Memory B cell (primary cell): ENCODE data around the gene NEURL4.

ENCODE experiments used
- ATAC-seq: fragments of 150-1000 bp; cut with Tn5 transposase; 2 replicates; pipeline ENCODE4 v1.10.0; 2021; ENCODE audit warnings: low read depth, mild to moderate bottlenecking, moderate library complexity
- DNase-seq, 2 donors: peaks; one replicate each; pipeline ENCODE4 v3.0.0; 2022; ENCODE audit warnings: low spot score in 2 of 2
- H3K27ac Mint-ChIP-seq: one replicate; pipeline ENCODE4 v1.8.0; 2022; ENCODE audit warnings: mild to moderate bottlenecking, moderate library complexity, mixed read lengths
- H3K27me3 Mint-ChIP-seq: one replicate; pipeline ENCODE4 v1.8.0; 2022; ENCODE audit warnings: mixed read lengths
- H3K36me3 Mint-ChIP-seq: one replicate; pipeline ENCODE4 v1.8.0; 2022; ENCODE audit warnings: mild to moderate bottlenecking, mixed read lengths
- H3K4me1 Mint-ChIP-seq: one replicate; pipeline ENCODE4 v1.8.0; 2022; ENCODE audit warnings: mixed read lengths
- H3K4me3 Mint-ChIP-seq: one replicate; pipeline ENCODE4 v1.8.0; 2022; ENCODE audit warnings: mild to moderate bottlenecking, moderate library complexity, mixed read lengths
- H3K9me3 Mint-ChIP-seq: one replicate; pipeline ENCODE4 v1.8.0; 2022; ENCODE audit warnings: mixed read lengths

Gene NEURL4

DNA sequence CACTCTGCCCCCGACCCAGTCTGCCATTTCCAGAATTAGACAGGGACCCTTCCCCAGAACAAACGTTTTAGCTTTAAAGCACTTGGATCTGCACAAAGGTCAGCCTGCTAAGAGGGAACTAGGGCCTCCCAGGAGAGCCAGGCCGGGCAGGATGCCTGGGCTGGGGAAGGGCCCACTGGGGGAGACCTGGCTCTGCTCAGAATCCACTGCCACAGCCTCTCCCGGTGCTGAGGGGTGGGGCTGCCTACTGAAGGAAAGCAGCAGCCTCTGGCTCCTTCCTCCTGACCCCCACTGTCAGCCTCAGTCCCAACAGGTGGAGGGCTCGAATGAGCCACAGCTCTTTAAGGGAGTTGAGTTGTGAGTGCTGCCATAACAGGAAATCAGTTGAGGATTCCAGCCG, 36.4 kb downstream of the NEURL4 start:
- peaks cover 14% of the 10 kb centered on the region for H3K27me3 Mint-ChIP-seq
- no peaks in the 10 kb centered on the region for H3K9me3 Mint-ChIP-seq
- H3K4me3 Mint-ChIP-seq = no peak overlapping the region
- H3K27ac Mint-ChIP-seq = no peak overlapping the region
- H3K36me3 Mint-ChIP-seq = no peaks in the 10 kb centered on the region
- DNase-seq (no peak), ATAC-seq (no peak)
- H3K4me1 Mint-ChIP-seq = peaks cover 13% of the 10 kb centered on the region

DNA sequence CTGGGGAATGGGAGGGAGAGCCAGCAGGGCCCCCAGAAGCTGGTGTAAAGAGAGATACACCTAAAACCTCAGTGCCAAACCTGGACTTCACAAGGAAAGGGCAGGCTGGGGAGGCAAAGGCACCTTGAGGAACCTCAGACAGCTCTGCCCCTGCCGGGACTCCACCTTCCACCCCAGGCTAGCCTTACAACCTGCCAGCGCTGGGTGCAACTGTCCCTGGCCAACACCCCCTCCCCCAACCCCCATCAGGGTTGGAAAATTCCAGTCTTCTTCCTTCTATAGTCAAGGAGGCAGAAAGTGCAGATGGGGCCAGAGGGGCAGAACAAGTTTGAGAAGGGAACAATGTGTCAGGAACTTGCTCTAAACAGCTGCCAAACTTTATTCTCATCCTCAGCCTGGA, 36.9 kb downstream of the NEURL4 start:
- no peaks in the 10 kb centered on the region for H3K36me3 Mint-ChIP-seq
- no peak overlapping the region for H3K4me3 Mint-ChIP-seq
- ATAC-seq (no peak), DNase-seq (no peak)
- peaks cover 15% of the 10 kb centered on the region for H3K27me3 Mint-ChIP-seq
- no peak overlapping the region for H3K27ac Mint-ChIP-seq
- peaks cover 13% of the 10 kb centered on the region for H3K4me1 Mint-ChIP-seq
- no peaks in the 10 kb centered on the region for H3K9me3 Mint-ChIP-seq

DNA sequence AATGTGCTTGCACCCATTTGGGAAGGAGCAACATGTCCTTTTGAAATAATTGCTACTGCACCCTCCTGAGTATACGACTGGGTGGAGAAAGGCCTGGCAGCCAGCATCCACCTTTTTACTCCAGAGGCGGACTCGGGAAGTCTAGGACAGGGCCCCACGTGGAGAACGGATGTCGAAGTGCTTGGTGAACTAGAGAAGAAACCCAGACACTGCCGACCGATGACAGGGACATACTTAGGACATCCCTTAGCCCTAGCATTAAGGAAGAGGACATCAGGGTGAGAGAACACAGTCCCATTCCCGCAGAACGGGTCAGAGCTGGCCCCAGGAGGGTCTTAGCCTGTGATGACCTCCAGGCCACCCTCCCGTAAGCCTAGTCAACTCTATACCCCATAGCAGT, 38.5 kb downstream of the NEURL4 start:
- Mint-ChIP-seq H3K36me3 (no peaks in the 10 kb centered on the region), H3K9me3 (no peaks in the 10 kb centered on the region), H3K27me3 (peaks cover 10% of the 10 kb centered on the region), H3K4me3 (no peak overlapping the region), H3K27ac (no peak overlapping the region), H3K4me1 (peaks cover 9% of the 10 kb centered on the region)
- no peak for ATAC-seq
- DNase-seq = no peak

DNA sequence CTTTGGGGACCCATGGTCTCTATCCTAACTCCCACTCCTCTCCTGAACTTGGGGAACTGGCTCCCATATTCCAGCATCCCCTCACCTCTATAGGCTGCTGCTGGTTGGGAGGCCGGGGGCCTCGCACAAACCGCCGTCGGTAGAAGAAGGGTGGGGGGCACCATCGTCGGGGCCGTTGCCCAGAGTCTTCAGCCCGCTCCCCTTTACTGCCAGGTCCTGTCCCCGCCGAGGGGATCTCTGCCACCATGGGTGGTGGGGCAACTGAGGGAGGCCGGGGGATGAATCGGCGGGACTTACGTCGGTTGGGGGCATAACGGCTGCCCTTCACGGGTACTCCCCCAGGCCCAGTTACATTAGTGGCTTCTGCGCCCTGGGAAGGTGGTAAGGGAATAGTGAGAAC, 39.0 kb downstream of the NEURL4 start:
- no peak for ATAC-seq

DNA sequence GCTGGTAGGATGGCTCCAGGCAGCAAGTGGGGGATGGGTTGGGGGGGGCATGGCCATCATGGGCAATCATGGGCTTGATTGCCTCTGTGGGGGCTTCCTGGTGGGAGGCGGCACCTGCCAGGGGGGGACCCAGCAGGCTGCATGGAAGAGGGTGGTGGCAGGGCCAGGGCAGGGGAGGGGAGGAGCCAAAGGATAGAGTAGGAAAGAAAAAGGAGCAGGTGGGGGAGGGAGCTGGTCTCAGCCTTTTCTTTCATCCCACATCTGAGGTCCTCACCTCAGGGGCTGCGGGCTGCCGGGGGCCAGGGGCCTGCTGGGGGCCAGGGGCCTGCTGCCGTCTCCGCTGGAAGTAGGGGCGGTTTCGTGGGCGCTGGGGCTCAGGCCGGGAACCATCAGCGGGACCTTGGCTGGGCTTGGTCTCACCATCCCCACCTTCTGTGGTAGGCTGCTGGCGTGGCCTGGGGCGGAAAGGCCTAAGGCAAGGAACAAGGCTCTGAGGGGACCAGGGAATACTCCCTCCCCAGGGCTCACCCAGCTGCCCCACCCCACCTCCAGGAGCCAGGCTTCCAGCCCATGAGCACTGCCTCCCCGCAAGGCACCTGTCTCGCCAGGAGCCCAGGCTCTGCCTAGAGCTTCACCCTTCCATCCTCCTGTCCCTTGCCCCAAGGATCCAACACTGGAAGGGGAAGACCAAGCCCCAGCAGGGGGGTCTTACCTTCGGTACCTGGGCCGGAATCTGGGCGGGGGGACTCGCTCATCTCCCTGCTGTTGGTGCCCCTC, 39.7 kb downstream of the NEURL4 start:
- H3K27me3 Mint-ChIP-seq = peaks cover 8% of the 10 kb centered on the region

More for the DNA sequence above, 39.0 kb downstream of the NEURL4 start:
- H3K4me3 Mint-ChIP-seq = no peak overlapping the region
- peaks cover 7% of the 10 kb centered on the region for H3K4me1 Mint-ChIP-seq
- no peaks in the 10 kb centered on the region for H3K9me3 Mint-ChIP-seq
- H3K36me3 Mint-ChIP-seq = no peaks in the 10 kb centered on the region
- no peak for DNase-seq
- peaks cover 10% of the 10 kb centered on the region for H3K27me3 Mint-ChIP-seq
- H3K27ac Mint-ChIP-seq = no peak overlapping the region

DNA sequence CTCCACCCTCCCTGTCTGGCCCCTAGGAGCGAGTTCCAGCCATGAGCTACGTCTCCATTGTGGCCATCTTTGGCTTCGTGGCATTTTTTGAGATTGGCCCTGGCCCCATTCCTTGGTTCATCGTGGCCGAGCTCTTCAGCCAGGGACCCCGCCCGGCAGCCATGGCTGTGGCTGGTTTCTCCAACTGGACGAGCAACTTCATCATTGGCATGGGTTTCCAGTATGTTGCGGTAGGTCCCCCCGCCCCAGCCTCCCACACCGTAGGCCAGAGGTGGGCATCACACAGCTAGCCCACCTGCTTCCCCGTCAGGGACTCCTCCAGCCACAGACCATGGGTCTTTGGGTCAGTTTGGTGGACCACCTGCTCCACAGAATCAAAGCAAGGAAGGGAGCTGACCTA, 43.5 kb downstream of the NEURL4 start:
- Mint-ChIP-seq H3K36me3 (no peaks in the 10 kb centered on the region), H3K4me3 (no peak overlapping the region), H3K9me3 (no peaks in the 10 kb centered on the region), H3K4me1 (peaks cover 10% of the 10 kb centered on the region), H3K27ac (no peak overlapping the region), H3K27me3 (peaks cover 23% of the 10 kb centered on the region)
- DNase-seq (no peak), ATAC-seq (no peak)

More for the DNA sequence above, 39.7 kb downstream of the NEURL4 start:
- Mint-ChIP-seq H3K36me3 (no peaks in the 10 kb centered on the region), H3K4me1 (peaks cover 3% of the 10 kb centered on the region), H3K9me3 (no peaks in the 10 kb centered on the region), H3K27ac (no peak overlapping the region), H3K4me3 (no peak overlapping the region)
- ATAC-seq (no peak), DNase-seq (no peak)

DNA sequence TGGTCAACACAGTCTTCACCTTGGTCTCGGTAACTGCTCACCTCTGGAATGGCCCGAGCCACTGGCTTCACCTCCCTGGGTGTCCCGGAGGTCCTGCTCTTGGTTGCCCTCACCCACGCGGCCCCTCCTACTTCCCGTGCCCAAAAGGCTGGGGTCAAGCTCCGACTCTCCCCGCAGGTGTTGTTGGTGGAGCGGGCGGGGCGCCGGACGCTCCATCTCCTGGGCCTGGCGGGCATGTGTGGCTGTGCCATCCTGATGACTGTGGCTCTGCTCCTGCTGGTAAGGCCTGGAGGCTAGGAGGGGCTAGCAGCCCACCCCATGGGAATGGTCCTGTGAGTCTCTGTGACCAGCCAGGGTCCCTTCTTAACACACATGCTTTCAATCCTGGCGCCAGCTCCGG, 44.2 kb downstream of the NEURL4 start:
- Mint-ChIP-seq H3K4me3 (no peak overlapping the region), H3K9me3 (no peaks in the 10 kb centered on the region), H3K4me1 (peaks cover 17% of the 10 kb centered on the region), H3K27ac (no peak overlapping the region), H3K27me3 (peaks cover 22% of the 10 kb centered on the region), H3K36me3 (no peaks in the 10 kb centered on the region)
- DNase-seq = no peak
- ATAC-seq = no peak

DNA sequence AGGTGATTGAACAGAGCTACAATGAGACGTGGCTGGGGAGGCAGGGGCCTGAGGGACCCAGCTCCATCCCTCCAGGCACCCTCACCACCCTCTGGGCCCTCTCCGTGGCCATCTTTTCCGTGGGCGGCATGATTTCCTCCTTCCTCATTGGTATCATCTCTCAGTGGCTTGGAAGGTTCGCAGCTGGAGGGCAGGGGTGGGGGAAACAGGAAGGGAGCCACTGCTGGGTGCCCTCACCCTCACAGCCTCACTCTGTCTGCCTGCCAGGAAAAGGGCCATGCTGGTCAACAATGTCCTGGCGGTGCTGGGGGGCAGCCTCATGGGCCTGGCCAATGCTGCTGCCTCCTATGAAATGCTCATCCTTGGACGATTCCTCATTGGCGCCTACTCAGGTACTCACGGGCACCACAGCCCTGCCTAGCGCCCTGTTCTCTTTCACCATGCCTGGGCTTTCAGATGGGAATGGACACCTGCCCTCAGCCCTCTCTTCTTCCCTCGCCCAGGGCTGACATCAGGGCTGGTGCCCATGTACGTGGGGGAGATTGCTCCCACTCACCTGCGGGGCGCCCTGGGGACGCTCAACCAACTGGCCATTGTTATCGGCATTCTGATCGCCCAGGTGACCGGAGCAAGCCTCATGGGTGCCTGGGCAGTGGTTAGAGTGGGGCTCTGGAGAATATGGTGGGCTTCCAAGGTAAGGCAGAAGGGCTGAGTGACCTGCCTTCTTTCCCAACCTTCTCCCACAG, 45.5 kb downstream of the NEURL4 start:
- no peaks in the 10 kb centered on the region for H3K9me3 Mint-ChIP-seq
- no peak overlapping the region for H3K4me3 Mint-ChIP-seq
- ATAC-seq (no peak), DNase-seq (no peak)
- peaks cover 21% of the 10 kb centered on the region for H3K27me3 Mint-ChIP-seq
- H3K36me3 Mint-ChIP-seq = no peaks in the 10 kb centered on the region
- H3K27ac Mint-ChIP-seq = no peak overlapping the region
- peaks cover 17% of the 10 kb centered on the region for H3K4me1 Mint-ChIP-seq

DNA sequence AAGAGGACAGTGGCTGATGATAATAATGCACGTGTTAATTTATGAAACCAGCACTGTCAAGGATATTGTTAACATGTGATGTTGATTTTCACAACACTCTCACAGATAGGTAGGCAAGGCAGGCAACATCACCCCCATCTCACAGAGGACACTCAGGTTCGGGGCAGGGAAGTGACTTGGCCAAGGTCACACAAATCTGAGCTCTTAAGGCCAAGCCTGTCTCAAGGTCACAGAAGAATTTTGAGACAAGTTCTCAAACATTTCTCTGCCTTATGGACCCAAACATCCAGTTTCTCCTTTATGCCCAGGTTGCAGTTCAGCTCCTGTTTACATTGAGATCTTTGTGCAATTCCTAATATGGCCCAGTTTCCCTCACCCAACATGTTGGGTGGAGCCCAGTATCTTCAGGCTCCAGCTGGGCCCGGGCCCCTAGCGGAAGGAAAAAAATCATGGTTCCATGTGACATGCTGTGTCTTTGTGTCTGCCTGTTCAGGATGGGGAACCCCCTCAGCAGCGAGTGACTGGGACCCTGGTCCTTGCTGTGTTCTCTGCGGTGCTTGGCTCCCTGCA, 46.3 kb downstream of the NEURL4 start:
- no peak for DNase-seq
- peak overlapping the region; percentile 29 for H3K4me3 Mint-ChIP-seq
- ATAC-seq = no peak
- peaks cover 17% of the 10 kb centered on the region for H3K4me1 Mint-ChIP-seq
- no peaks in the 10 kb centered on the region for H3K36me3 Mint-ChIP-seq
- H3K27ac Mint-ChIP-seq = no peak overlapping the region
- H3K27me3 Mint-ChIP-seq = peaks cover 17% of the 10 kb centered on the region
- H3K9me3 Mint-ChIP-seq = no peaks in the 10 kb centered on the region

DNA sequence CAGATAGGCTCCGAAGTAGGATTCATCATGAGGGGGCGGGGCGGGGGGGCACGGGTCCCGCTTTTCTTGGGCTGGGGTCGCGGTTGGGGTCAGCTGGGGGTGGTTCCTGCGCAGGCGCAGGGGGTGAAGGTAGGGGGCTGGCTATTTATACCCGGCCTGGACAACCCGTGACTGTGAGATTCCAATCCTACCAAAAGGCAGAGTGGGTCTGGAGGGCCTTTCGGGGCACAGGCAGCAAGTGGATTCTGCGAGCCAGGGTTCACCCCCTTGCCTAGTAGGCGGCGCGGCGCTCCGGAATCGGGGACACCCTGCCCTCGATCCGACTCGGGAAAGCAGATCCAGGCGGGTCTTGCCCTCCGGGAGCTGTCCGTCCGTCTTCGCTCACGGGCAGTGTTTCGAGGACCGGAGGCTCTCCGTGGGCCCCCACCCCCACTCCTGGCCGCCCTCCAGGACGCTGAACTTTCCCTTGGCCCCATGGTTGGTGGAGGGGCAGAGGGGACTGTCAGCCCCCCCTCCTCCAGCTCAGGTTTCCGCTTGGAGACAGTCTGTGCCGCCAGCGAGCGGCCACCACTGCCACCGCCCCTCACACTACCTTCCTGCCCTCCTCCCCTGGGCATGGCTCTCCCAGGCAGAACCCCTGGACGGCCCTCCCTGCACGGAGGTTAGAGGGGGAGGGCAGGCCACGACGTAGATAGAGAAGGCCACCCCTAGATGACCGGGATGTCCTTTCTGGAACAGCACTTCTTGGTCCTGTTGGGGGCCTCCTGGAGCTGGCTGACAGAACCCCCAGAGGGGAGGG, 47.0 kb downstream of the NEURL4 start:
- peaks cover 17% of the 10 kb centered on the region for H3K4me1 Mint-ChIP-seq
- H3K27ac Mint-ChIP-seq = no peak overlapping the region
- ATAC-seq (no peak), DNase-seq (peak in 1 of 2 donors; percentile 27)
- no peaks in the 10 kb centered on the region for H3K36me3 Mint-ChIP-seq
- H3K4me3 Mint-ChIP-seq = peak overlapping the region; percentile 85
- H3K9me3 Mint-ChIP-seq = no peaks in the 10 kb centered on the region
- H3K27me3 Mint-ChIP-seq = peaks cover 15% of the 10 kb centered on the region

DNA sequence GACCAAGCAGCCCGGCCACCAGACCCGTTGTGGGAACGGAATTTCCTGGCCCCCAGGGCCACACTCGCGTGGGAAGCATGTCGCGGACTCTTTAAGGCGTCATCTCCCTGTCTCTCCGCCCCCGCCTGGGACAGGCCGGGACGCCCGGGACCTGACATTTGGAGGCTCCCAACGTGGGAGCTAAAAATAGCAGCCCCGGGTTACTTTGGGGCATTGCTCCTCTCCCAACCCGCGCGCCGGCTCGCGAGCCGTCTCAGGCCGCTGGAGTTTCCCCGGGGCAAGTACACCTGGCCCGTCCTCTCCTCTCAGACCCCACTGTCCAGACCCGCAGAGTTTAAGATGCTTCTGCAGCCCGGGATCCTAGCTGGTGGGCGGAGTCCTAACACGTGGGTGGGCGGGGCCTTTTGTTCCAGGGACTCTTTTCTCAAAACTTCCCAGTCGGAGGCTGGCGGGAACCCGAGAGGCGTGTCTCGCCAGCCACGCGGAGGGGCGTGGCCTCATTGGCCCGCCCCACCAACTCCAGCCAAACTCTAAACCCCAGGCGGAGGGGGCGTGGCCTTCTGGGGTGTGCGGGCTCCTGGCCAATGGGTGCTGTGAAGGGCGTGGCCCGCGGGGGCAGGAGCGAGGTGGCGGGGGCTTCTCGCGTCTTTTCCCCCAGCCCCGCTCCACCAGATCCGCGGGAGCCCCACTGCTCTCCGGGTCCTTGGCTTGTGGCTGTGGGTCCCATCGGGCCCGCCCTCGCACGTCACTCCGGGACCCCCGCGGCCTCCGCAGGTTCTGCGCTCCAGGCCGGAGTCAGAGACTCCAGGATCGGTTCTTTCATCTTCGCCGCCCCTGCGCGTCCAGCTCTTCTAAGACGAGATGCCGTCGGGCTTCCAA, 47.8 kb downstream of the NEURL4 start, which contains the start of gene SLC2A4:
SLC2A4 (plus strand) TSS at position 645 of the 879 bp plus-strand sequence; CDS start at position 862, 217 bp downstream.
- H3K9me3 Mint-ChIP-seq = no peaks in the 10 kb centered on the region
- peaks cover 15% of the 10 kb centered on the region for H3K27me3 Mint-ChIP-seq
- no peaks in the 10 kb centered on the region for H3K36me3 Mint-ChIP-seq
- H3K4me1 Mint-ChIP-seq = peaks cover 17% of the 10 kb centered on the region
- peak; percentile 53 to 68 for DNase-seq
- no peak within 1 kb of the TSS for H3K27ac Mint-ChIP-seq
- peak within 1 kb of the TSS; percentile 85 for H3K4me3 Mint-ChIP-seq
- peak; percentile 65 for ATAC-seq

DNA sequence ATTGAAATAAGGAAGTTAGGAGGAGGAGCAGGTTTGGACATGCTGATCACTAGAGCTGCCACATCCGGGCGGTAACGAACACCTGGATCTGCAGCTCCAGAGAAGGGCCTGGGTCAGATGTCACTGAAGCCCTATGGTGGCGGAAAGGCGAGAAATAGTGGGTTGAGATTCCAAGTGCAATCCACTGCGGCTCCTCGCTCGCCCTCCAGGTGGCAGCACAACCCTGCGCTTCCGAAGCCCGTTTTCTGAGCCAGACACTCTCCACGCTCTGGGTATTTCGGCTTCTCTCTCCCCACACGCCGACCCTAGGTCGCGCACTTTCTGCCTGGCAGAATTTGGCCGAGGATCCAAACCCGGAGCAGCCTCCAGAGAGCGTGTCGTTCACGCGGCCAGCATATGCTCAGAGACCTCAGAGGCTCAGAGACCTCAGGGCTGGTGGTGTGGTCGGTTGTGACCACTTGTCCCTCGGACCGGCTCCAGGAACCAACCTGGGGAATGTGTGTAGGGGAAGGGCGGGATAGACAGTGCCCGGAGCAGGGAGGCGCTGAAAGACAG, 48.5 kb downstream of the NEURL4 start:
- H3K36me3 Mint-ChIP-seq = no peaks in the 10 kb centered on the region
- H3K27ac Mint-ChIP-seq = no peak overlapping the region
- H3K4me1 Mint-ChIP-seq = peaks cover 17% of the 10 kb centered on the region
- ATAC-seq = peak; percentile 82
- peaks cover 15% of the 10 kb centered on the region for H3K27me3 Mint-ChIP-seq
- peak; percentile 80 to 89 for DNase-seq
- H3K9me3 Mint-ChIP-seq = no peaks in the 10 kb centered on the region
- H3K4me3 Mint-ChIP-seq = peak overlapping the region; percentile 79

DNA sequence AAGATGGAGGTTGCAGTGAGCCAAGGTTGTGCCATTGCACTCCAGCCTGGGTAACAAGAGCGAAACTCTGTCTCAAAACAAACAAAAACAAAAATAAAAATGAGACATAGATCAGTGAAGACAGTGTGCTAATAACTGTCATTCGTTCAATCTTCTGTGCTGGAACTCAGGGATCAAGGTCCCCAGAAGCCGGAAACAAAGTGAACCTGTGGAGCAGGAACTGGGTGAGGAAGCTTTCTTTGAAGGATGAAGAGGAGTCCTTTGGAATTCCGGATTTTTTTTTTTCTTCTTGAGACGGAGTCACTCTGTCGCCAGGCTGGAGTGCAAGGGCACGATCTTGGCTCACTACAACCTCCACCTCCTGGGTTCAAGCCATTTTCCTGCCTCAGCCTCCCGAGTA, 49.7 kb downstream of the NEURL4 start:
- DNase-seq = no peak
- Mint-ChIP-seq H3K4me1 (peaks cover 17% of the 10 kb centered on the region), H3K4me3 (no peak overlapping the region), H3K27me3 (peaks cover 15% of the 10 kb centered on the region), H3K9me3 (no peaks in the 10 kb centered on the region), H3K27ac (no peak overlapping the region), H3K36me3 (no peaks in the 10 kb centered on the region)
- no peak for ATAC-seq
